HG02610 (cell line): Measurements from ENCODE around the gene COG2.
"Not testable (repeated sequence)": the region's sequence is repeated elsewhere in the genome, so short reads cannot be mapped to it uniquely, and the experiment has no call there.

Experiments
- ATAC-seq: cut with Tn5 transposase; IDR thresholded peaks from one replicate; pipeline ENCODE4 v1.9.1; 2021; ENCODE audit warnings: mild to moderate bottlenecking, moderate library complexity; ENCODE audit not compliant: unreplicated experiment

COG2 gene

GRCh38 chr1:230713547-230713914 is 71.2 kb downstream of the COG2 start:
- ATAC-seq: no peak

- no peak for ATAC-seq
These were observed 71.9 kb downstream of the COG2 start, which contains the start of gene AGT for GRCh38 chr1:230713915-230714764. Gene AGT, minus strand, starts transcription at chr1:230714122. Its CDS starts 3,299 bp downstream, at chr1:230710823.

- ATAC-seq: no peak
These were observed 73.2 kb downstream of the COG2 start for GRCh38 chr1:230715510-230715909.

GRCh38 chr1:230716453-230716852 is 74.2 kb downstream of the COG2 start:
- not testable (repeated sequence) for ATAC-seq

- no peak for ATAC-seq
These were observed 75.0 kb downstream of the COG2 start for GRCh38 chr1:230717251-230717650.

GRCh38 chr1:230721849-230722522 is 79.7 kb downstream of the COG2 start:
- ATAC-seq: not testable (repeated sequence)

- ATAC-seq: no peak
These were observed 83.2 kb downstream of the COG2 start for GRCh38 chr1:230725256-230726012.

GRCh38 chr1:230728710-230729392 is 86.6 kb downstream of the COG2 start:
- no peak for ATAC-seq

GRCh38 chr1:230730977-230731376 is 88.7 kb downstream of the COG2 start:
- no peak for ATAC-seq

GRCh38 chr1:230735447-230735846 is 93.2 kb downstream of the COG2 start:
- no peak for ATAC-seq

GRCh38 chr1:230737622-230738262 is 95.5 kb downstream of the COG2 start:
- ATAC-seq: no peak

GRCh38 chr1:230739564-230740290 is 97.4 kb downstream of the COG2 start:
- no peak for ATAC-seq
